ENCODE measurements around the gene NR3C1.

GRCh38 chr5:143229426-143229895 is 174.0 kb downstream of the NR3C1 start:
- TF ChIP-seq EZH2 (IDR thresholded peaks at IDR 0.05) (no peak), CTCF (IDR thresholded peaks at IDR 0.05) (no peak), EZH2phosphoT487 (IDR thresholded peaks at IDR 0.05) (no peak)

Data from neural progenitor cell (in vitro differentiated cells).